ENCODE measurements around the gene MRPL46. TPM values are rescaled to one million over a fixed set of nuclear protein-coding genes. Genes with fewer than 3 reads are reported as not detected.
"Not testable (repeated sequence)": the region's sequence is repeated elsewhere in the genome, so short reads cannot be mapped to it uniquely, and the experiment has no call there.

The MRPL46 gene
- polyA plus RNA-seq, 10 donors: 22.0 to 26.0 (median 24.9) TPM

GRCh38 chr15:88448991-88449461, 18.2 kb downstream of the MRPL46 start:
- DNase-seq: peak in 1 of 3 donors; percentile 7

- DNase-seq: no peak
These were observed 19.4 kb downstream of the MRPL46 start for GRCh38 chr15:88447741-88448140.

GRCh38 chr15:88447206-88447605, 20.0 kb downstream of the MRPL46 start:
- no peak for DNase-seq

GRCh38 chr15:88441076-88441730, 26.0 kb downstream of the MRPL46 start:
- no peak for DNase-seq

GRCh38 chr15:88440021-88440420, 27.2 kb downstream of the MRPL46 start:
- DNase-seq: peak in 1 of 3 donors; percentile 43

GRCh38 chr15:88438181-88438580, 29.0 kb downstream of the MRPL46 start:
- DNase-seq: no peak

GRCh38 chr15:88434106-88434505, 33.1 kb downstream of the MRPL46 start:
- not testable (repeated sequence) for DNase-seq

GRCh38 chr15:88433046-88433685, 34.0 kb downstream of the MRPL46 start:
- no peak for DNase-seq

- no peak for DNase-seq
These were observed 35.7 kb downstream of the MRPL46 start for GRCh38 chr15:88431441-88431840.

GRCh38 chr15:88430051-88430450, 37.1 kb downstream of the MRPL46 start:
- DNase-seq: no peak

GRCh38 chr15:88428805-88429605, 38.2 kb downstream of the MRPL46 start:
- DNase-seq: no peak

GRCh38 chr15:88428053-88428452, 39.1 kb downstream of the MRPL46 start:
- no peak for DNase-seq

GRCh38 chr15:88426304-88426703, 40.9 kb downstream of the MRPL46 start:
- DNase-seq: no peak

- DNase-seq: no peak
These were observed 43.9 kb downstream of the MRPL46 start for GRCh38 chr15:88423331-88423730.

GRCh38 chr15:88419830-88420229, 47.4 kb downstream of the MRPL46 start:
- DNase-seq: no peak

Other genes with a start within 250 kb of the MRPL46 start
- 1 to 10 TPM; 4.2 to 9.4 (median 5.5) TPM for gene NTRK3, start 210.6 kb downstream of the MRPL46 start, polyA plus RNA-seq (ENCODE audit: insufficient read length in 10 of 10)
- gene MRPS11, start 320 bp upstream of the MRPL46 start, polyA plus RNA-seq (ENCODE audit: insufficient read length in 10 of 10): 10 to 100 TPM; 40.5 to 47.6 (median 44.0) TPM
- gene DET1, start 79.3 kb upstream of the MRPL46 start, polyA plus RNA-seq (ENCODE audit: insufficient read length in 10 of 10): 10 to 100 TPM in 5 of 10 donors, 1 to 10 TPM in 5; 8.4 to 14.1 (median 10.1) TPM
- 1 to 10 TPM; 4.2 to 7.7 (median 5.5) TPM for gene AEN, start 154.0 kb upstream of the MRPL46 start, polyA plus RNA-seq (ENCODE audit: insufficient read length in 10 of 10)
- gene ISG20, start 171.6 kb upstream of the MRPL46 start, polyA plus RNA-seq (ENCODE audit: insufficient read length in 10 of 10): 1 to 10 TPM in 5 of 10 donors, under 1 TPM in 5; 0.65 to 8.6 (median 1.1) TPM

Measured in muscle of back (tissue), 11 donors.